Activated CD4-positive, alpha-beta T cell treated with anti-CD3 and anti-CD28 coated beads, Interleukin-2, amount 10 ng/mL, durations not matched to agents 7 days and 5 days (primary cell): ENCODE data around the gene ZFP42. TPM values are rescaled to one million over a fixed set of nuclear protein-coding genes. Genes with fewer than 3 reads are reported as not detected.
"Not testable (repeated sequence)": the region's sequence is repeated elsewhere in the genome, so short reads cannot be mapped to it uniquely, and the experiment has no call there.

Source experiments
- CTCF ChIA-PET: fragments of 350-600 bp; sonication (Branson Sonifier 250); formaldehyde crosslinking; loops from one replicate; lab custom pipeline; 2021; ENCODE audit warnings: antibody characterized with exemption; lab: Charles Lee
- POLR2A ChIA-PET: fragments of 350-600 bp; sonication (Branson Sonifier 250); formaldehyde crosslinking; loops from one replicate; lab custom pipeline; 2021; ENCODE audit warnings: antibody characterized with exemption; lab: Charles Lee
- DNase-seq: peaks from one replicate; pipeline ENCODE4 v3.0.0-alpha.2; 2020
- H3K27ac Mint-ChIP-seq: one replicate; pipeline ENCODE4 v1.8.0; 2021; ENCODE audit warnings: mild to moderate bottlenecking, moderate library complexity, mixed read lengths
- H3K27me3 Mint-ChIP-seq: one replicate; pipeline ENCODE4 v1.8.0; 2021; ENCODE audit warnings: mixed read lengths
- H3K36me3 Mint-ChIP-seq: one replicate; pipeline ENCODE4 v1.8.0; 2021; ENCODE audit warnings: low read depth, mixed read lengths
- H3K4me1 Mint-ChIP-seq: one replicate; pipeline ENCODE4 v1.8.0; 2021; ENCODE audit warnings: mixed read lengths
- H3K4me3 Mint-ChIP-seq: one replicate; pipeline ENCODE4 v1.8.0; 2021; ENCODE audit warnings: mild to moderate bottlenecking, moderate library complexity, mixed read lengths
- H3K9me3 Mint-ChIP-seq: one replicate; pipeline ENCODE4 v1.8.0; 2021; ENCODE audit warnings: mixed read lengths
- total RNA-seq, 2 experiments: library from RNA; stranded (reverse); gene quantifications; one replicate each; pipeline ENCODE4 v1.2.3, GENCODE V29; 2021

The ZFP42 gene
- total RNA-seq, 2 experiments from 2014 or later = not detected

DNA sequence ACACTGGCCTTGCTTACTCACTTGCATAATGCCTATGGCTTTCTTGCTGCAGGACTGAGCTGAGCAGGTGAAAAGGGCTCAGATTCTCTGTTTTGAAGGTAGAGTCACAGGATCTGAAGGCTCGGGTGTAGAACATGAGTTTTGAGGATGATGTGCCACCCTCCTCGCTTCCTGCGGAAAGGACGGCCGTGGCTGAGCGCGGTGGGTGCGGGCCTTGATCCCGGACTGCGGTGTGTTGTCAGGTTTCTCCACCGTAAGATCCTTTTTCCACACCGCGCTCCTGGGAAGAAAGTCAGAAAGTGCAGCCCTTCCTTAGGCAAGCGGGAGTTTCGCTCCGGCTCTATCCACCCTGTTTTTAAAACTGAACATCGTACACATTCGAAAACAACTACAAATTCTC lies 36.2 kb downstream of the ZFP42 start:
- Mint-ChIP-seq H3K4me1 (no peaks in the 10 kb centered on the region), H3K4me3 (no peak overlapping the region), H3K27me3 (peaks cover 5% of the 10 kb centered on the region), H3K36me3 (no peaks in the 10 kb centered on the region), H3K9me3 (peaks cover 15% of the 10 kb centered on the region), H3K27ac (no peak overlapping the region)
- POLR2A ChIA-PET = no interaction called here
- no peak for DNase-seq
- CTCF ChIA-PET = no interaction called here

DNA sequence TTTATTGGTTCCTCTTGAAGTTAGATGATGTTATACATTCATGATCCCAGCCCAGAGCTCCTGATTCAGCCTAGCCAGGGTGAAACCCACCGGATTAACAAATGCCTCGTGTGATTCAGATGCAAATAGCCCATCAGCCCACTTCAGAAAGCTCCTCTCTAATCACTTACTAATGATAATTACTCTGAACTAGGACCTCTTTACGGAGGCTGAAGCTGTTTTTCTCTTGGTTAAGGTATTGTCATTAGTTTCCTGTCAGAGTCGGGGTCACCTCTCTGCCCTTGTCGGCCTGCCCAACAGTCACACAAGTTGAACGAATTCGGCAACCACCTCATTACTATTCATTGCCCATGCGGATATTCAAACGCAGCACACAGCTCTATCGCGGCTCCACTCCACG lies 36.6 kb downstream of the ZFP42 start:
- no peaks in the 10 kb centered on the region for H3K4me1 Mint-ChIP-seq
- peaks cover 5% of the 10 kb centered on the region for H3K27me3 Mint-ChIP-seq
- ChIA-PET POLR2A (no interaction called here), CTCF (no interaction called here)
- no peak for DNase-seq
- no peak overlapping the region for H3K27ac Mint-ChIP-seq
- H3K36me3 Mint-ChIP-seq = no peaks in the 10 kb centered on the region
- peaks cover 15% of the 10 kb centered on the region for H3K9me3 Mint-ChIP-seq
- H3K4me3 Mint-ChIP-seq = no peak overlapping the region

DNA sequence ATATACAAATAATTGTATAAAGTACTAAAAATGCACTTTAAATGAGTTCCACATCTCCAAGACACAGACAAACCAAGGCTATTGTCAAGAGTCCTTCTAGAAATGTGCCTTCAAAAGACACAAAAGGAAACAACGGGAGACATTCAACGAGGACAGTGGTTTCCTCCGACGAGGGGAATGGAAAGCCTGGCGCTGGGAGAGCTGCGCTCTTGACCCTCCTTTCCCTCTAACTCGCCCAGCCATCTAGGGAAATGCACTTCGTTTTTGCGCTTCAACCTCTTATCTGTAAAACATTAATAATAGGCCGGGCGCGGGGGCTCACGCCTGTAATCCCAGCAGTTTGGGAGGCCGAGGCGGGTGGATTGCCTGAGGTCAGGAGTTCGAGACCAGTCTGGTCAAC lies 37.0 kb downstream of the ZFP42 start:
- H3K27me3 Mint-ChIP-seq = peaks cover 5% of the 10 kb centered on the region
- no peak for DNase-seq
- CTCF ChIA-PET = no interaction called here

DNA sequence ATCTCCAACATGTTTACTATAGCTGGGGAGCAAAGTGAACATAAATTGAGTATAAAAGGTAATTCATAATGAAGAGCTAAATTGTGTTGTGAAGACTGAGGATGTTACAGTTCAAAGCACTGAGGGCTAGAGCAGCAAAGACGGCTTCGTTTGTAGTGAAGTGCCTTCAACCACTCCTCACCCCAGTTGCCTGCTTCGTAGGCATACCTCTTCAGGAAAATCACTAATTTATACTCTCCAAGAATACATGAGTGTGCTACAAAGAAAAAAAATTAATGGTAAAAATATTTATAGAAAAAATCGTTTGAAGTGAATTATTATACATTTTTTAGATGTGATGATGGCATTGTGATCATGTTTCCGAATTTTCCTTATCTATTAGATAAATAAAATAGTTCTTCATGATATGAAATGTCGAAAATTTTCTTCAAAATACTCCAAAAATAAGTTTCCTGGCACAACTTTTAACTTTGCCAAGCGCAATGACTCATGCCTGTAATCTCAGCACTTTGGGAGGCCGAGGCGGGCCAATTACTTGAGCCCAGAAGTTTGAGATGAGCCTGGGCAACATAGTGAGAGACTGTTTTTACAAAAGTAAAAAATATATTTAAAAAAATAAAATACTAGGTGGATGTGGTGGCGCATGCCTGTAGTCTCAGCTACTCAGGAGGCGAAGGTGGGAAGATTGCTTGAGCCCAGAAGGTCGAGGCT lies 41.6 kb downstream of the ZFP42 start:
- ChIA-PET POLR2A (no interaction called here), CTCF (no interaction called here)
- Mint-ChIP-seq H3K36me3 (no peaks in the 10 kb centered on the region), H3K4me3 (no peak overlapping the region), H3K4me1 (no peaks in the 10 kb centered on the region), H3K27ac (no peak overlapping the region), H3K9me3 (peaks cover 9% of the 10 kb centered on the region), H3K27me3 (peaks cover 1% of the 10 kb centered on the region)
- DNase-seq = no peak

More for the DNA sequence above, 37.0 kb downstream of the ZFP42 start:
- Mint-ChIP-seq H3K36me3 (no peaks in the 10 kb centered on the region), H3K4me3 (no peak overlapping the region), H3K9me3 (peaks cover 11% of the 10 kb centered on the region), H3K27ac (no peak overlapping the region), H3K4me1 (no peaks in the 10 kb centered on the region)
- POLR2A ChIA-PET = no interaction called here

DNA sequence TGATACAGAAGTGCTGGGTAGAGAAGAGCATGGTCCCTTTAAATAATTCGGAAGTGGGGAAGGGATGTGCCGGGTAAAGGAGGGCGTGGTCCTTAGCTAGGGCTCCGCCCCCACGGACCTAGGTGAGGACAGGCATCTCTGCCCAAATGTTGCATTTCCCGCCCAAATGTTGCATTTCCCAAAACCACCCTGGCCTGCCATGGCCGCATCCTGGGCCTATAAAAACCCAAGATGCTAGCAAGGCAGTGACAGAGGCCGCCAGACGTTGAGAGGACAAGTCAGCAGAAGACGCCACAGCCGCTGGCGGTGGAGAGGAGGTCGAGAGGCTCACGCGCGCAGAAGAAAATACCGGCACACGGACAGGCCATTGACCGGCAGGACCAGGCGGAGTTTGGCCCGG lies 46.1 kb downstream of the ZFP42 start:
- ChIA-PET POLR2A (no interaction called here), CTCF (no interaction called here)
- no peaks in the 10 kb centered on the region for H3K4me1 Mint-ChIP-seq
- no peaks in the 10 kb centered on the region for H3K36me3 Mint-ChIP-seq
- no peaks in the 10 kb centered on the region for H3K27me3 Mint-ChIP-seq
- peaks cover 8% of the 10 kb centered on the region for H3K9me3 Mint-ChIP-seq
- DNase-seq = no peak
- no peak overlapping the region for H3K4me3 Mint-ChIP-seq
- no peak overlapping the region for H3K27ac Mint-ChIP-seq

DNA sequence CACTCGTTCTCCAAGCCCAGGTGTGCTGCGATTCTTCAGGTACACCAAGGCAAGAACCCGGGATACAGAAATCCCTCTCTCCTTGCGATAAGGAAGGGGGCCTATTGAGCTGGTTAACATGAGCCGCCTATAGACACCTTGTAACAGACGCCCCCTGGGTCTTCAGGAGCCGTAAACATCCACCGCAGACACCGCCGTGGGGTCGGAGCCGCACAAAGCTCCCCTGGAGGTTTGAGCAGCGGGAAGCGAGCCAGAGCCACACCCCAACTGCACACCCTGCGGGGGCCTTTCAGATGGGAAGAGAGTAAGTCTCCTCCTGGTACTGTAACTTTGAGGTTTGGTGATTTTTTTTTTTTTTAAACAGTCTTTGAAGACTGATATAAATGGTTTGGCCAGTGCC lies 46.6 kb downstream of the ZFP42 start:
- Mint-ChIP-seq H3K27ac (no peak overlapping the region), H3K4me3 (no peak overlapping the region), H3K27me3 (no peaks in the 10 kb centered on the region), H3K4me1 (no peaks in the 10 kb centered on the region), H3K9me3 (peaks cover 8% of the 10 kb centered on the region), H3K36me3 (no peaks in the 10 kb centered on the region)
- DNase-seq = no peak
- CTCF ChIA-PET = no interaction called here
- POLR2A ChIA-PET = no interaction called here

DNA sequence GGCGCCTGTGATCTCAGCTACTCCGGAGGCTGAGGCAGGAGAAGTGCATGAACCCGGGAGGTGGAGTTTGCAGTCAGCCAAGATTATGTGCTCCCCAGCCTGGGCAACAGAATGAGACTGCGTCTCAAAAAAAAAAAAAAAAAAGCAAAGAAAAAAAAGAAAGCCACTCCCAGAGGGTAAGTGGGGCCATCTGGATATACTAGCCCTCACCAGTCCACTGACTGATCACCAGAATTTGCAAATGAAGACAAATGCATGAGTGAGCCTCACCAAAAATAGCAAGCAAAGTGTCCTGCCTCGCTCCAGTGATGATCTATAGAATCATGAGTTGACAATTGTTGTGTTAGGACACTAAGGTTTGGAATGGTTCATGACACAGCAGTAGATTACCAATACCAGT lies 47.6 kb downstream of the ZFP42 start:
- H3K4me1 Mint-ChIP-seq = no peaks in the 10 kb centered on the region

DNA sequence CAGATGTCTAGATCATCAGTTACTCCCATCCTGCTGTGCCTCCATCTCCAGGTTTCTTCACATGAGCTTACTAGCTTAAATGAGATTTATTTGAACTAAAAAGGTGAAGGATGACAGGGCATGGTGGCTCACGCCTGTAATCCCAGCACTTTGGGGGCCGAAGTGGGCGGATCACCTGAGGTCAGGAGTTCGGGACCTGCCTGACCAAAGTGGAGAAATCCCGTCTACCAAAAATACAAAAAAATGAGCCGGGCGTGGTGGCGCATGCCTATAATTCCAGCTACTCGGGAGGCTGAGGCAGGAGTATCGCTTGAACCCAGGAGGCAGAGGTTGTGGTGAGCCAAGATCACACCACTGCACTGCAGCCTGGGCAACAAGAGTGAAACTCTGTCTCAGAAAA lies 49.9 kb downstream of the ZFP42 start:
- CTCF ChIA-PET = interaction anchor here (0.9 kb wide), 1 partner anchor 16 kb away, joined by 3 read pairs; no protein-coding TSS in a partner anchor
- H3K9me3 Mint-ChIP-seq, DNase-seq, POLR2A ChIA-PET, H3K27me3 Mint-ChIP-seq, H3K4me1 Mint-ChIP-seq, H3K27ac Mint-ChIP-seq, H3K4me3 Mint-ChIP-seq, H3K36me3 Mint-ChIP-seq: not testable (repeated sequence)

More for the DNA sequence above, 47.6 kb downstream of the ZFP42 start:
- H3K27me3 Mint-ChIP-seq = no peaks in the 10 kb centered on the region
- H3K27ac Mint-ChIP-seq = no peak overlapping the region
- H3K9me3 Mint-ChIP-seq = peaks cover 8% of the 10 kb centered on the region
- H3K36me3 Mint-ChIP-seq = no peaks in the 10 kb centered on the region
- no peak for DNase-seq
- ChIA-PET POLR2A (no interaction called here), CTCF (no interaction called here)
- no peak overlapping the region for H3K4me3 Mint-ChIP-seq

DNA sequence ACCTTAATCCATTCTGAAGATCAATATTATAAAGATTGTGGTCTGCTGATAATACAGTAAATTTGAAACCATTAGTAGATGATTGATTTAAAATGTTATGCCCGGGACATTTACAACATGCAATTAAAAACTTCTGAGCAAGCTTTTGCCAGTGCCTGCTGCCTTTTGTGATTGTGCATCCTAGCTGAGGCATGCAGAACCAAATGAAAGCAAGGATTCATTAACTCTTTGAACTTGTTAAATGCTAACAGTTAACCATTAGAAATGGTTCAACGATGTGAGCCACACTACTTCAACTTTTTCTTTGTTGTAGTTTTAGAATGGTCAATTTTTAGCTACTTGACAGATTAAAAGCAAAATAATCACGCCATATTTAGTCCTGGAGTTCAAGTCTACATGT lies 51.1 kb downstream of the ZFP42 start:
- DNase-seq = no peak
- H3K4me3 Mint-ChIP-seq = no peak overlapping the region
- H3K4me1 Mint-ChIP-seq = no peaks in the 10 kb centered on the region
- no peak overlapping the region for H3K27ac Mint-ChIP-seq
- POLR2A ChIA-PET = no interaction called here
- CTCF ChIA-PET = no interaction called here
- H3K36me3 Mint-ChIP-seq = no peaks in the 10 kb centered on the region
- peaks cover 5% of the 10 kb centered on the region for H3K9me3 Mint-ChIP-seq
- H3K27me3 Mint-ChIP-seq = no peaks in the 10 kb centered on the region

DNA sequence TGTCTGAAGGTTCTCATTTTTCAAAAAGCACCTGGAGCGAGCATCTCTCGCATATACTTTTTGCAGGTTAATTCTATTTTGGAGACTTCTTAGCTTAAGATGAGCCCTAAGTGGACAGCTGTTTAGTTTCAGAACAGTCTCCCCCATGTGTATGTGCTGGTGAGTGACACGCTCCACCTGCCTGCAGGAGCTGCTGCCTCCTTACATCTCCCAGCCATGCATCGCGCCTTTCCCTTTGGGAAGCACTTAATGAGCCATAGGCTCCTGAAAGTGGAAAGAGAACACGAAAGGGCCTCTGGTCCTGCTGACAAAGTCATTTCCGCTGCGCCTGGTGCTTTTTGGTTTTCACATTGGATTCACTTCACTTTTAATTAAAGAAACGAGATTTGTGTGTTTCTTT lies 57.7 kb downstream of the ZFP42 start:
- CTCF ChIA-PET = interaction anchor here (0.6 kb wide), 1 partner anchor 197 kb away, joined by 3 read pairs; no protein-coding TSS in a partner anchor
- H3K36me3 Mint-ChIP-seq = no peaks in the 10 kb centered on the region
- H3K27ac Mint-ChIP-seq = no peak overlapping the region
- POLR2A ChIA-PET = no interaction called here
- no peak for DNase-seq
- H3K9me3 Mint-ChIP-seq = peaks cover 4% of the 10 kb centered on the region
- H3K4me3 Mint-ChIP-seq = no peak overlapping the region
- no peaks in the 10 kb centered on the region for H3K4me1 Mint-ChIP-seq
- no peaks in the 10 kb centered on the region for H3K27me3 Mint-ChIP-seq

Other genes with a start within 250 kb of the ZFP42 start
- gene TRIML2, start 113.8 kb downstream of the ZFP42 start, total RNA-seq = not detected
- not detected for gene TRIML1, start 143.7 kb downstream of the ZFP42 start, total RNA-seq